Epithelial cell of proximal tubule (primary cell): ENCODE measurements around the gene SPDL1. TPM values are rescaled to one million over a fixed set of nuclear protein-coding genes. Genes with fewer than 3 reads are reported as not detected.

Source experiments
- DNase-seq: peaks from one replicate; pipeline ENCODE4 v3.0.0-alpha.2; 2011; ENCODE audit warnings: low read depth
- H3K4me3 ChIP-seq: 2 replicates; pipeline ENCODE4 v1.5.1; 2011; ENCODE audit warnings: low read depth, mild to moderate bottlenecking, low read length
- CTCF ChIP-seq: conservative IDR thresholded peaks from 2 replicates; pipeline ENCODE4 v1.5.1; 2012; ENCODE audit warnings: low read depth, mild to moderate bottlenecking, low read length
- total RNA-seq: library from RNA; depleted of rRNA; stranded (reverse); fragments of >200 nt; gene quantifications from 2 replicates; pipeline ENCODE4 v1.2.3, GENCODE V29; 2015

The SPDL1 gene
- total RNA-seq, 1 donor from 2014 or later = 73.2 TPM

GRCh38 chr5:169627551-169627950 is 44.0 kb downstream of the SPDL1 start:
- no peak for TF ChIP-seq CTCF
- no peak overlapping the region for H3K4me3 ChIP-seq
- DNase-seq = no peak

GRCh38 chr5:169628892-169629291 is 45.3 kb downstream of the SPDL1 start:
- TF ChIP-seq CTCF = no peak
- no peak overlapping the region for H3K4me3 ChIP-seq
- no peak for DNase-seq

GRCh38 chr5:169629847-169630548 is 46.4 kb downstream of the SPDL1 start:
- peak; percentile 62 for DNase-seq
- no peak for TF ChIP-seq CTCF
- no peak overlapping the region for H3K4me3 ChIP-seq

GRCh38 chr5:169631360-169631759 is 47.8 kb downstream of the SPDL1 start:
- TF ChIP-seq CTCF = no peak
- no peak for DNase-seq
- H3K4me3 ChIP-seq = no peak overlapping the region

- no peak for DNase-seq
- no peak overlapping the region for H3K4me3 ChIP-seq
- TF ChIP-seq CTCF = no peak
Observed at GRCh38 chr5:169632946-169633345, 49.4 kb downstream of the SPDL1 start.

GRCh38 chr5:169634606-169635005 is 51.0 kb downstream of the SPDL1 start:
- no peak for DNase-seq
- TF ChIP-seq CTCF = no peak
- no peak overlapping the region for H3K4me3 ChIP-seq

GRCh38 chr5:169635936-169636335 is 52.4 kb downstream of the SPDL1 start:
- no peak for TF ChIP-seq CTCF
- no peak for DNase-seq
- H3K4me3 ChIP-seq = no peak overlapping the region
